ENCODE results near the gene TOP1.

DNA sequence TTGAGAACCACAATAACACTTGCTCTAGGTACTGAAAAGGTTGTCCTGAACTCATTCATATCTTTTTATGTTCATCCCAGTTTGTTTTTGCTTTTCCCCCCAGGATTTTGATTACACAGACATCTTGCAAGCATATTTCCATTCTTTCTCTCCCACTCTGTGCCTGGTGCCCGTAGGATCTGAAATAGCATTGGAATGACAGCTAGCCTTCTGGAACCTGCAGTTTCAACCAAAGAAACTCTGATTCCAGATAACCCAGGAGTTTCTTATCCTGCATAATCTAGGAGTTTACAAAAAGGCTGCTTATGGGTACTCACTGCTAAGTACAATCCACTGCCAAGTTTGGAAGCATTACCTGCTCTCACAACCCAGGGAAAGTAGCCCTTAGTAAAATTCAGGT lies 79.9 kb downstream of the TOP1 start:
- TF ChIP-seq, protein P1, sequence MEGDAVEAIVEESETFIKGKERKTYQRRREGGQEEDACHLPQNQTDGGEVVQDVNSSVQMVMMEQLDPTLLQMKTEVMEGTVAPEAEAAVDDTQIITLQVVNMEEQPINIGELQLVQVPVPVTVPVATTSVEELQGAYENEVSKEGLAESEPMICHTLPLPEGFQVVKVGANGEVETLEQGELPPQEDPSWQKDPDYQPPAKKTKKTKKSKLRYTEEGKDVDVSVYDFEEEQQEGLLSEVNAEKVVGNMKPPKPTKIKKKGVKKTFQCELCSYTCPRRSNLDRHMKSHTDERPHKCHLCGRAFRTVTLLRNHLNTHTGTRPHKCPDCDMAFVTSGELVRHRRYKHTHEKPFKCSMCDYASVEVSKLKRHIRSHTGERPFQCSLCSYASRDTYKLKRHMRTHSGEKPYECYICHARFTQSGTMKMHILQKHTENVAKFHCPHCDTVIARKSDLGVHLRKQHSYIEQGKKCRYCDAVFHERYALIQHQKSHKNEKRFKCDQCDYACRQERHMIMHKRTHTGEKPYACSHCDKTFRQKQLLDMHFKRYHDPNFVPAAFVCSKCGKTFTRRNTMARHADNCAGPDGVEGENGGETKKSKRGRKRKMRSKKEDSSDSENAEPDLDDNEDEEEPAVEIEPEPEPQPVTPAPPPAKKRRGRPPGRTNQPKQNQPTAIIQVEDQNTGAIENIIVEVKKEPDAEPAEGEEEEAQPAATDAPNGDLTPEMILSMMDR (IDR thresholded peaks at IDR 0.05) = no peak
- TF ChIP-seq POLR2A (IDR thresholded peaks at IDR 0.05) = no peak
